ENCODE data around the gene FAM20C. TPM values are rescaled to one million over a fixed set of nuclear protein-coding genes. Genes with fewer than 3 reads are reported as not detected.

FAM20C gene
- total RNA-seq, 2 experiments from 2014 or later = 2.6 to 4.1 TPM

DNA sequence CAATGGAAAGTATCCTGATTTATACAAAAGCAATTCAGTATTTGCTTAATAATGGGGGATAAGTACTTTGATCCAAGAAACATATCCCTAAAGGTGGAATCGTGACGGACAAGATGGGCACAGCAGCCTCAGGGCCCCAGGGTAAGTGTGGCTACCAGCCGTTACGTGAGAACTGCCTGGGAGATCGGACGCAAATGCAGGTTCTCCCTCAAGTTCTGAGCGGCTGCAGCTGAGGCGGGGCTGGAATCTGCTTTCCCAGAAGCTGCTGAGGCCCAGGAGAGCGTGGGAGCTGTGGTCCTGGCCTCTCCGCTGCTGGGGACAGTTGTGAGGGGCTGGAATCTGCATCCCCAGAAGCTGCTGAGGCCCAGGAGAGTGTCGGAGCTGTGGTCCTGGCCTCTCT is 111.1 kb downstream of the FAM20C start:
- peaks cover 4% of the 10 kb centered on the region for H3K9me3 Mint-ChIP-seq
- no peaks in the 10 kb centered on the region for H3K36me3 Mint-ChIP-seq
- DNase-seq = no peak
- no peak for ATAC-seq (ENCODE audit: low read depth)
- POLR2A ChIA-PET = no interaction called here
- peaks cover 2% of the 10 kb centered on the region for H3K27me3 Mint-ChIP-seq
- H3K4me1 Mint-ChIP-seq = no peaks in the 10 kb centered on the region
- H3K27ac Mint-ChIP-seq = no peak overlapping the region
- no peak overlapping the region for H3K4me3 Mint-ChIP-seq

GRCh38 chr7:303884-304573 is 111.7 kb downstream of the FAM20C start:
- no peak for DNase-seq
- Mint-ChIP-seq H3K27me3 (peaks cover 2% of the 10 kb centered on the region), H3K9me3 (peaks cover 4% of the 10 kb centered on the region), H3K27ac (no peak overlapping the region), H3K4me1 (no peaks in the 10 kb centered on the region), H3K4me3 (no peak overlapping the region), H3K36me3 (no peaks in the 10 kb centered on the region)
- ATAC-seq (ENCODE audit: low read depth) = no peak
- POLR2A ChIA-PET = no interaction called here

DNA sequence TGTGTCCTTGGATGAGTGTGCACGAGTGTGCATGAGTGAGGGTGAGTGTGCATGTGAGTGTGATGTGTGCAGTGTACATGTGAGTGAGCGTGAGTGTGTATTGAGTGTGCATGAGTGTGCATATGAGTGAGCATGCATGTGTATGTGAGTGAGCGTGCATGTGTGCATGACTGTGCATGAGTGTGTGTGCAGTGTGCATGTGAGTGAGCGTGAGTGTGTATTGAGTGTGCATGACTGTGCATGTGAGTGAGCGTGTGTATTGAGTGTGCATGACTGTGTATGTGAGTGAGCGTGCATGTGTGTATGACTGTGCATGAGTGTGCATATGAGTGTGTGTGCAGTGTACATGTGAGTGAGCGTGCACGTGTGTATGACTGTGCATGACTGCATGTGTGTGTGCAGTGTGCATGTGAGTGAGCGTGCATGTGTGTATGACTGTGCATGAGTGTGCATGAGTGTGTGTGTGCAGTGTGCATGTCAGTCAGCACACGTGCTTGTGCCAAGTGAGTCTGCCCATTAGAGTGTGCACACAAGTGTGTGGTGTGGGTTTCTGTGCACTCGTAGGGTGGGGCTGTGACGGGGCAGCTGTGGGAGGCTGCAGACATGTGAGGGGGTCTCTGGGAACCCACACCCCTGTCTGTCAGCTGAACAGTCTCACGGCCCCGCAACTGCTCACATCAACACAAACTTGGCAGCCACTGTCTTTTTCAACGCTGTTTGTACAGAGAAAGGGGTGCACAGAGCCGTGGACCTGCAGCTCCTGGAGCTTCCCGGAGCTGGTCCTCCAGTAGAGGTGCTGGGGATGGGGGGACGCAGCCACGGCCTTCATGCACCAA is 112.4 kb downstream of the FAM20C start:
- Mint-ChIP-seq H3K9me3 (peaks cover 4% of the 10 kb centered on the region), H3K4me3 (no peak overlapping the region), H3K36me3 (no peaks in the 10 kb centered on the region), H3K27ac (no peak overlapping the region), H3K4me1 (no peaks in the 10 kb centered on the region), H3K27me3 (peaks cover 2% of the 10 kb centered on the region)
- ATAC-seq (ENCODE audit: low read depth) (no peak), DNase-seq (no peak)
- POLR2A ChIA-PET = no interaction called here

DNA sequence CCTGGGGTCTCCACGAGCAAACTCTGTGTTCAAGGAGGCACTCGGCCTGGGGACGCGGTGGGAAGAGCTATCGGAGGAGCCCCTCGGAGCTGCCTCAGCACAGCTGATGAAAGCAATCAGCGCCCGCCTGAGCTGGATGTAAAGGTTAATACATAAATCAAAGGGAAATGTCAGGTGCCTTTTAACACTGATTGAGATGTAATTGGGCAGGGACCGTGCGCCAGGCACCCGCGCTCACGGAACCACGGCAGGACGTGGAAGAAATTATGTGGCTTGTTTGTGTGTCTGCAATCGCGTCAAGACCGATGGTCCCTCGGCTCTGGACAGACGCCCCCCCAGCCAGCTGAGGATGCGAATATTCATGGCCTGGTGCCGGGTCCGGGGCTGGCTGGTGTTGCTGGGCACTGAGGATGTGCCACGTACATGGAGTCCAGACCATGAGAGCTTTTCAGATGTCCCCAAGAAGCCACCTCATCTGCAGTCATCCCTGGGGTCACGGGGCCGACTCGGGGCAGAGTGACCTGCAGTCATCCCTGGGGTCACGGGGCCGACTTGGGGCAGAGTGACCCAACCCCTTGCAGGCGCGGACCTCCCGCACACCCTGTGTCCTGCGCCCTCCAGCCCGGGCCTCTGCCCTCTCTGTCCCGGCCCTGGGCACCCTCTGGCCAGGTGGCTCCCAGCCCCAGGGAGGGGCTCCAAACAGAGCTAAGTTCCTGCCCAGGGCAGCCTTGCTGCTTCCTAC is 113.2 kb downstream of the FAM20C start:
- H3K4me1 Mint-ChIP-seq = no peaks in the 10 kb centered on the region
- no peak overlapping the region for H3K4me3 Mint-ChIP-seq
- peaks cover 2% of the 10 kb centered on the region for H3K27me3 Mint-ChIP-seq
- H3K27ac Mint-ChIP-seq = no peak overlapping the region
- DNase-seq (no peak), ATAC-seq (ENCODE audit: low read depth) (no peak)
- no peaks in the 10 kb centered on the region for H3K36me3 Mint-ChIP-seq
- peaks cover 4% of the 10 kb centered on the region for H3K9me3 Mint-ChIP-seq
- POLR2A ChIA-PET = no interaction called here

- DNase-seq (no peak), ATAC-seq (ENCODE audit: low read depth) (no peak)
- Mint-ChIP-seq H3K4me1 (no peaks in the 10 kb centered on the region), H3K36me3 (no peaks in the 10 kb centered on the region), H3K27ac (no peak overlapping the region), H3K27me3 (peaks cover 11% of the 10 kb centered on the region), H3K4me3 (no peak overlapping the region), H3K9me3 (peaks cover 4% of the 10 kb centered on the region)
- POLR2A ChIA-PET = no interaction called here
Measured at GRCh38 chr7:307970-308369, 115.6 kb downstream of the FAM20C start.

GRCh38 chr7:309586-310228 is 117.3 kb downstream of the FAM20C start:
- Mint-ChIP-seq H3K4me1 (no peaks in the 10 kb centered on the region), H3K27me3 (peaks cover 18% of the 10 kb centered on the region), H3K9me3 (peaks cover under 1% of the 10 kb centered on the region), H3K36me3 (no peaks in the 10 kb centered on the region), H3K27ac (no peak overlapping the region), H3K4me3 (no peak overlapping the region)
- ATAC-seq (ENCODE audit: low read depth) (no peak), DNase-seq (no peak)
- POLR2A ChIA-PET = no interaction called here

Other genes starting within 250 kb of the FAM20C start
- not detected for gene FOXL3, start 97.6 kb downstream of the FAM20C start, total RNA-seq

All from activated naive CD8-positive, alpha-beta T cell treated with anti-CD3 and anti-CD28 coated beads, Interleukin-2, amount 10 ng/mL, durations not matched to agents 7 days and 5 days (primary cell).